HL-60 (cell line): ENCODE measurements around the gene RMDN2.

ENCODE experiments used
- DNase-seq, 2 experiments: peaks; one replicate each; pipeline ENCODE4 v3.0.0-alpha.2; 2010 to 2020; ENCODE audit warnings: low read depth in 1 of 2, low spot score in 1 of 2
- H3K27ac ChIP-seq: fragments of 250-450 bp; sonication (Bioruptor Pico); replicated peaks from 2 replicates; pipeline ENCODE4 v1.5.1; 2020; ENCODE audit warnings: mild to moderate bottlenecking, moderate library complexity
- H3K27me3 ChIP-seq: fragments of 250-450 bp; sonication (Bioruptor Pico); 2 replicates; pipeline ENCODE4 v1.5.1; 2021; ENCODE audit warnings: mild to moderate bottlenecking, moderate library complexity; ENCODE audit not compliant: insufficient read depth, poor library complexity, severe bottlenecking
- H3K4me3 ChIP-seq: replicated peaks from 2 replicates; pipeline ENCODE4 v1.5.1; 2011; ENCODE audit warnings: mild to moderate bottlenecking, control low read depth, low read length; ENCODE audit not compliant: insufficient read depth
- GABPA ChIP-seq: IDR thresholded peaks from 2 replicates; pipeline ENCODE4 v1.6.1; 2012; ENCODE audit warnings: low read depth
- POLR2AphosphoS5 ChIP-seq: IDR thresholded peaks from 2 replicates; pipeline ENCODE4 v1.6.1; 2012; ENCODE audit warnings: low read depth
- SPI1 ChIP-seq: IDR thresholded peaks from 2 replicates; pipeline ENCODE4 v1.6.1; 2012; ENCODE audit warnings: low read depth, mild to moderate bottlenecking, borderline replicate concordance
- TF ChIP-seq, protein P1 (sequence below): IDR thresholded peaks from one replicate; pipeline ENCODE4 v1.5.1; 2011; ENCODE audit warnings: low read length, control low read depth, inconsistent platforms; ENCODE audit not compliant: insufficient read depth
- TF ChIP-seq, protein P2 (sequence below): IDR thresholded peaks from 2 replicates; pipeline ENCODE4 v1.6.1; 2012; ENCODE audit warnings: low read depth; ENCODE audit not compliant: insufficient replicate concordance

RMDN2 gene

DNA sequence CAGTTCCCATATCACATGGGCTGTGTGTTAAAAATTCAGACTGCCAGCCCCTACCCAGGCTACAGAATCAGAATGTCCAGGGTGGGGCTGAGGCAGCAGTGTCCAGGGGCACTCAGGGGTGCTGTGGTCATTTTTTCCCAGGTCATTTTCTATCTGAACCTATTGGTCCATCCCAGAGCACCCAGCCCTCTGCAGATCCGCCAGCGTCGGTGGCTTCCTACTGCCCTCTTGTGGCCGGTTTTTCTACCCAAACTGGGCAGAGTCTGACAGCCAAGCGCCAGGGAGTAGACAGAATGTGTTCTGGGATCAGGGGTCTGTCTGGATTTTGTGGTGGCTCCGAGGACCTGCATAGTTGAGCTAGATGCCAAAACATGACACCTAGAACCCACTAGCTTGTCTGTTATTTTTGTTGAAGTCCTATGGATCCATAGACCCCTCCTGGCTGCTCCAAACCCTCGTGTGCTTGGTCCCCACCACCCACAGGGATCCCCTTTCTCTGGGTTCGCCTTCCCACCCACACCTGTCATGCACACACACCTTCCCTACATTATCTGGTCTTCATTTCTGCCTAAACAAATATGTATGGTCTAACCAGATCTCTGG is 34.1 kb upstream of the RMDN2 start:
- Histone ChIP-seq H3K4me3 (no peak overlapping the region), H3K27me3 (no peaks in the 10 kb centered on the region), H3K27ac (no peak overlapping the region)
- DNase-seq: peak; percentile 25 to 70
- TF ChIP-seq, protein P1, sequence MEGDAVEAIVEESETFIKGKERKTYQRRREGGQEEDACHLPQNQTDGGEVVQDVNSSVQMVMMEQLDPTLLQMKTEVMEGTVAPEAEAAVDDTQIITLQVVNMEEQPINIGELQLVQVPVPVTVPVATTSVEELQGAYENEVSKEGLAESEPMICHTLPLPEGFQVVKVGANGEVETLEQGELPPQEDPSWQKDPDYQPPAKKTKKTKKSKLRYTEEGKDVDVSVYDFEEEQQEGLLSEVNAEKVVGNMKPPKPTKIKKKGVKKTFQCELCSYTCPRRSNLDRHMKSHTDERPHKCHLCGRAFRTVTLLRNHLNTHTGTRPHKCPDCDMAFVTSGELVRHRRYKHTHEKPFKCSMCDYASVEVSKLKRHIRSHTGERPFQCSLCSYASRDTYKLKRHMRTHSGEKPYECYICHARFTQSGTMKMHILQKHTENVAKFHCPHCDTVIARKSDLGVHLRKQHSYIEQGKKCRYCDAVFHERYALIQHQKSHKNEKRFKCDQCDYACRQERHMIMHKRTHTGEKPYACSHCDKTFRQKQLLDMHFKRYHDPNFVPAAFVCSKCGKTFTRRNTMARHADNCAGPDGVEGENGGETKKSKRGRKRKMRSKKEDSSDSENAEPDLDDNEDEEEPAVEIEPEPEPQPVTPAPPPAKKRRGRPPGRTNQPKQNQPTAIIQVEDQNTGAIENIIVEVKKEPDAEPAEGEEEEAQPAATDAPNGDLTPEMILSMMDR: peak; percentile 70
- TF ChIP-seq GABPA: no peak
- TF ChIP-seq POLR2AphosphoS5: no peak

DNA sequence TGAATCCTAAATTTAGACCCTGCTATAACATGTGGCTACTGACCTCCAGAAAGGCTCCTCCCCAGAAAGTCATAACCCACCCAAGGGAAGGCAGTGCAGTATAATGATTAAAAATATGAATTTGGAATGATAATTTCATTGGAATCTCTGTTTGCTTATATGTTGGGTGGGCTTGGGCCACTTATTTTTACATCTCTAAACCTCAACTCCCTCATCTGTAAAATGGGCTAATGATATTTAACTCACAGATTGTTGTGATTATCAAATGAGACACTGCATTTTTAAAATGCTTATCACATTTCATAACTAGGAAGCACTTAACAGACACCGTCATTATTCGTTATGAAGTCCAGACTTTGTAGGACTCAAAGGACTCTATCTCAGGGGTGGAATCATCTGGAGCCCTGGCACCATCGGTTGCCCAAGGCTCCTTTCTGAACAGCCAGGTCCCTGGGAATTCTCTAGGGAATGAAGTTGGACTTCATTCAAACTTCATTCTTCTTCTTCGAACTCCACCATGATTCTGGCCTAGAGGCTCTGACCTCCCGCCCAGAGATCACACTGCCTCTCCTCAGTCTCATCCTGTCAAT is 33.1 kb upstream of the RMDN2 start:
- Histone ChIP-seq H3K27ac (peak overlapping the region; percentile 57), H3K27me3 (no peaks in the 10 kb centered on the region), H3K4me3 (no peak overlapping the region)
- DNase-seq: no peak
- TF ChIP-seq, protein P2, sequence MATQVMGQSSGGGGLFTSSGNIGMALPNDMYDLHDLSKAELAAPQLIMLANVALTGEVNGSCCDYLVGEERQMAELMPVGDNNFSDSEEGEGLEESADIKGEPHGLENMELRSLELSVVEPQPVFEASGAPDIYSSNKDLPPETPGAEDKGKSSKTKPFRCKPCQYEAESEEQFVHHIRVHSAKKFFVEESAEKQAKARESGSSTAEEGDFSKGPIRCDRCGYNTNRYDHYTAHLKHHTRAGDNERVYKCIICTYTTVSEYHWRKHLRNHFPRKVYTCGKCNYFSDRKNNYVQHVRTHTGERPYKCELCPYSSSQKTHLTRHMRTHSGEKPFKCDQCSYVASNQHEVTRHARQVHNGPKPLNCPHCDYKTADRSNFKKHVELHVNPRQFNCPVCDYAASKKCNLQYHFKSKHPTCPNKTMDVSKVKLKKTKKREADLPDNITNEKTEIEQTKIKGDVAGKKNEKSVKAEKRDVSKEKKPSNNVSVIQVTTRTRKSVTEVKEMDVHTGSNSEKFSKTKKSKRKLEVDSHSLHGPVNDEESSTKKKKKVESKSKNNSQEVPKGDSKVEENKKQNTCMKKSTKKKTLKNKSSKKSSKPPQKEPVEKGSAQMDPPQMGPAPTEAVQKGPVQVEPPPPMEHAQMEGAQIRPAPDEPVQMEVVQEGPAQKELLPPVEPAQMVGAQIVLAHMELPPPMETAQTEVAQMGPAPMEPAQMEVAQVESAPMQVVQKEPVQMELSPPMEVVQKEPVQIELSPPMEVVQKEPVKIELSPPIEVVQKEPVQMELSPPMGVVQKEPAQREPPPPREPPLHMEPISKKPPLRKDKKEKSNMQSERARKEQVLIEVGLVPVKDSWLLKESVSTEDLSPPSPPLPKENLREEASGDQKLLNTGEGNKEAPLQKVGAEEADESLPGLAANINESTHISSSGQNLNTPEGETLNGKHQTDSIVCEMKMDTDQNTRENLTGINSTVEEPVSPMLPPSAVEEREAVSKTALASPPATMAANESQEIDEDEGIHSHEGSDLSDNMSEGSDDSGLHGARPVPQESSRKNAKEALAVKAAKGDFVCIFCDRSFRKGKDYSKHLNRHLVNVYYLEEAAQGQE: no peak
- TF ChIP-seq, protein P1: no peak
- TF ChIP-seq SPI1 (no peak), GABPA (no peak), POLR2AphosphoS5 (no peak)

DNA sequence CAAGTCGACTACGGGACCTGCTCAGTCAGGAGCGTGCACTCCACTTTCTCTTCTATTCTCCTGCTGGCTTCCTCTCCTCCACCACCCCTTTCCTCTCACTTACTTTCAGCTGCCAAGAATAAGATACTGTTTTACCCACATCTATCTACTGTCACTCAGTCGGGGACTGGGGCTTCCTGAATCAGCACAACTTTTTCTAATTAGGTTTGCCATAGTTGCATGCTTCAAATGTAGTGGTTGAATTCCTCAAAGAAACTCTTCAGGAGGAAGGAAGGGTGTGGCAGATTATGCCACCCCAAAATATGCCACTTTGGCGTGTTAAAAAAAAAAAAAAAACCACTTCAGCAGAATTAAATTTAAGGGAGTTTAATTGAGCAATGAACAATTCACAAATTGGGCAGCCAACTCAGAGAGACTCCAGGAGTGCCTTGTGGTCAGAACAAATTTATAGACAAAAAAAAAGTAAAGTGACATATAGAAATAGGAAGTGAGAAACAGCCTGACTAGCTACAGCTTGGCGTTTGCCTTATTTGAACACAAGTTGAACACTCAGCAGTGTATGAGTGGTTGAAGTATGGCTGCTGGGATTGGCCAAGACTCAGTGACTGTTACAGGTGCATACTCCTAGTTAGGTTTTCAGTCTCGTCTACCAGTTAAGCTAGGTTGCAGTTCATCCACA is 32.5 kb upstream of the RMDN2 start:
- TF ChIP-seq, protein P2: no peak
- TF ChIP-seq SPI1: peak; percentile 84
- Histone ChIP-seq H3K4me3 (no peak overlapping the region), H3K27me3 (no peaks in the 10 kb centered on the region), H3K27ac (peak overlapping the region; percentile 57)
- DNase-seq: peak; percentile 57 to 75

DNA sequence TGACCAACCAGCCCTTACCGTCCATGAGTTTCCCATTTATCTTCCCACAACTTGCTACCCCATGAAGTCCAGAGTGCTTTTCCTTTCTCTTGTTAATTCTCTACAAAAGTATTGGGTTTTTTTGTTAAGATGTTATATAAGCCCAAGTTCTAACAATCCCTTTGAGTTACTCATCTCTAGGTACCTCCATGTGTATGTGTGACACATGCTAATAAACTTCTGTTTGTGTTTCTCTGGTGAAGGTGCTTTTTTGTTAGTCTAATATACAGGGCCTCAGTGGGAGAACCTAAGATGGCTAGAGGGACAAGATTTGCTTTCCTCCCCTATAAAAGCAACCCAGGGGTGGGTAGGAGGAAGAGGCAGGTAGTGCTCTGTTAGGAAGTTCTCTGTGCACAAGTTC is 31.8 kb upstream of the RMDN2 start:
- DNase-seq: no peak
- H3K27me3 ChIP-seq: no peaks in the 10 kb centered on the region
- no peak overlapping the region for H3K4me3 ChIP-seq
- TF ChIP-seq, protein P2: no peak
- TF ChIP-seq, protein P1: no peak
- no peak for TF ChIP-seq POLR2AphosphoS5
- no peak for TF ChIP-seq GABPA
- no peak for TF ChIP-seq SPI1
- peak overlapping the region; percentile 57 for H3K27ac ChIP-seq
